NT2/D1 (cell line): ENCODE measurements around the gene C22orf15.

Source experiments
- DNase-seq: peaks from one replicate; pipeline ENCODE4 v3.0.0-alpha.2; 2011; ENCODE audit warnings: low read depth, low spot score
- H3K27me3 ChIP-seq: 2 replicates; pipeline ENCODE4 v1.6.0; 2011; ENCODE audit warnings: mild to moderate bottlenecking; ENCODE audit not compliant: insufficient read length, insufficient read depth
- H3K36me3 ChIP-seq: 2 replicates; pipeline ENCODE4 v1.6.1; 2011; ENCODE audit warnings: mild to moderate bottlenecking, low read length, mixed read lengths; ENCODE audit not compliant: insufficient read depth, insufficient read length
- H3K4me1 ChIP-seq: 2 replicates; pipeline ENCODE4 v1.5.1; 2011; ENCODE audit not compliant: insufficient read depth, insufficient read length
- H3K4me3 ChIP-seq: 2 replicates; pipeline ENCODE4 v1.5.1; 2011; ENCODE audit warnings: low read depth; ENCODE audit not compliant: insufficient read length
- H3K9ac ChIP-seq: 2 replicates; pipeline ENCODE4 v1.6.0; 2011; ENCODE audit warnings: low read depth; ENCODE audit not compliant: insufficient read length
- H3K9me3 ChIP-seq: 2 replicates; pipeline ENCODE4 v1.5.1; 2011; ENCODE audit warnings: mild to moderate bottlenecking, low read length; ENCODE audit not compliant: insufficient read depth
- SUZ12 ChIP-seq: IDR thresholded peaks from 2 replicates; pipeline ENCODE4 v1.6.1; 2011; ENCODE audit not compliant: insufficient read length, insufficient read depth; ENCODE audit errors: extremely low read depth
- YY1 ChIP-seq: IDR thresholded peaks from 2 replicates; pipeline ENCODE4 v1.6.1; 2011; ENCODE audit not compliant: insufficient read length, insufficient read depth
- ZNF274 ChIP-seq: IDR thresholded peaks from 2 replicates; pipeline ENCODE4 v1.6.1; 2011; ENCODE audit warnings: mild to moderate bottlenecking, low read depth, low read length

C22orf15 gene

GRCh38 chr22:23762842-23763578 is at the start of gene C22orf15:
Gene C22orf15 (plus strand): TSS chr22:23762990. CDS start chr22:23763307, 317 bp downstream.
- no peaks in the 10 kb centered on the region for H3K9me3 ChIP-seq
- TF ChIP-seq YY1: no peak
- TF ChIP-seq ZNF274: no peak
- TF ChIP-seq SUZ12: no peak
- peaks cover 20% of the 10 kb centered on the region for H3K36me3 ChIP-seq
- H3K27me3 ChIP-seq: no peaks in the 10 kb centered on the region
- no peak within 1 kb of the TSS for H3K4me3 ChIP-seq
- no peak within 1 kb of the TSS for H3K9ac ChIP-seq
- peaks cover 9% of the 10 kb centered on the region for H3K4me1 ChIP-seq
- no peak for DNase-seq

- peaks cover 15% of the 10 kb centered on the region for H3K36me3 ChIP-seq
- H3K9me3 ChIP-seq: no peaks in the 10 kb centered on the region
- no peak for DNase-seq
- H3K9ac ChIP-seq: no peak overlapping the region
- H3K4me1 ChIP-seq: no peaks in the 10 kb centered on the region
- no peak overlapping the region for H3K4me3 ChIP-seq
- H3K27me3 ChIP-seq: no peaks in the 10 kb centered on the region
- TF ChIP-seq YY1 (no peak), ZNF274 (no peak), SUZ12 (no peak)
Measured at GRCh38 chr22:23713696-23714595, 48.8 kb upstream of the C22orf15 start.

GRCh38 chr22:23714596-23715578 is 47.9 kb upstream of the C22orf15 start:
- Histone ChIP-seq H3K4me1 (no peaks in the 10 kb centered on the region), H3K9me3 (no peaks in the 10 kb centered on the region), H3K4me3 (no peak overlapping the region), H3K36me3 (peaks cover 15% of the 10 kb centered on the region), H3K27me3 (no peaks in the 10 kb centered on the region), H3K9ac (no peak overlapping the region)
- DNase-seq: no peak
- TF ChIP-seq SUZ12 (no peak), YY1 (no peak), ZNF274 (no peak)

GRCh38 chr22:23715806-23716375 is 46.9 kb upstream of the C22orf15 start:
- no peak overlapping the region for H3K4me3 ChIP-seq
- TF ChIP-seq YY1 (no peak), SUZ12 (no peak), ZNF274 (no peak)
- H3K9ac ChIP-seq: no peak overlapping the region

GRCh38 chr22:23716811-23717801 is 45.7 kb upstream of the C22orf15 start:
- Histone ChIP-seq H3K4me3 (peak overlapping the region; percentile 63), H3K9ac (peak overlapping the region; percentile 79), H3K9me3 (no peaks in the 10 kb centered on the region), H3K36me3 (peaks cover 15% of the 10 kb centered on the region), H3K4me1 (no peaks in the 10 kb centered on the region), H3K27me3 (no peaks in the 10 kb centered on the region)
- peak; percentile 47 for DNase-seq
- TF ChIP-seq ZNF274: no peak
- no peak for TF ChIP-seq SUZ12
- peak; percentile 89 for TF ChIP-seq YY1

More at GRCh38 chr22:23715806-23716375, 46.9 kb upstream of the C22orf15 start:
- DNase-seq: no peak
- Histone ChIP-seq H3K36me3 (peaks cover 15% of the 10 kb centered on the region), H3K9me3 (no peaks in the 10 kb centered on the region), H3K4me1 (no peaks in the 10 kb centered on the region), H3K27me3 (no peaks in the 10 kb centered on the region)
